Endothelial cell of umbilical vein (primary cell): ENCODE data around the gene ZCCHC14. TPM values are rescaled to one million over a fixed set of nuclear protein-coding genes. Genes with fewer than 3 reads are reported as not detected.

Source experiments
- BruUV-seq: library from RNA; stranded (reverse); fragments of 400-500 nt; replicated peaks from 2 replicates; lab custom pipeline; 2021; lab: Mats Ljungman, UMichigan
- CTCF ChIA-PET: fragments of 300-600, 350-600 bp; sonication (Branson Sonifier 250); formaldehyde crosslinking; loops from one replicate; lab custom pipeline; 2021; ENCODE audit warnings: antibody characterized with exemption, inconsistent platforms; lab: Charles Lee
- POLR2A ChIA-PET: fragments of 300-600, 350-600 bp; sonication (Branson Sonifier 250); formaldehyde crosslinking; loops from one replicate; lab custom pipeline; 2021; ENCODE audit warnings: antibody characterized with exemption, inconsistent platforms; lab: Charles Lee
- DNase-seq: peaks from one replicate; pipeline ENCODE4 v3.0.0-alpha.2; 2011; ENCODE audit warnings: low read depth, low spot score
- FAIRE-seq: peaks from 2 replicates; lab custom pipeline; 2011; peaks lifted over from hg19 to GRCh38; lab: Jason Lieb, UNC
- H2AFZ ChIP-seq: 2 replicates; pipeline ENCODE4 v1.6.0; 2012; ENCODE audit warnings: low read depth, low read length, control low read depth, inconsistent platforms
- H3K27ac ChIP-seq: 2 replicates; pipeline ENCODE4 v1.5.1; 2011; ENCODE audit warnings: low read depth, mild to moderate bottlenecking, control low read depth, low read length, moderate library complexity; ENCODE audit not compliant: insufficient read depth
- H3K27me3 ChIP-seq, 2 experiments: 2 replicates each; pipeline versions ENCODE4 v1.6.0 to v1.6.1; 2011; ENCODE audit warnings: low read length in 2 of 2, mixed read lengths in 1 of 2; ENCODE audit not compliant: control insufficient read depth in 2 of 2, insufficient read depth in 2 of 2
- H3K36me3 ChIP-seq, 2 experiments: 2 replicates in 1 of 2; 3 replicates in 1 of 2; pipeline ENCODE4 v1.5.1; 2011; ENCODE audit warnings: low read length in 2 of 2, mild to moderate bottlenecking in 1 of 2, moderate library complexity in 1 of 2; ENCODE audit not compliant: control insufficient read depth in 2 of 2, insufficient read depth in 2 of 2; ENCODE audit errors: extremely low read depth in 1 of 2
- H3K4me1 ChIP-seq: 3 replicates; pipeline ENCODE4 v1.5.1; 2011; ENCODE audit warnings: mild to moderate bottlenecking, low read length; ENCODE audit not compliant: control insufficient read depth, insufficient read depth; ENCODE audit errors: extremely low read depth
- H3K4me2 ChIP-seq: 2 replicates; pipeline ENCODE4 v1.6.1; 2011; ENCODE audit warnings: low read length, control low read depth, mixed read lengths; ENCODE audit not compliant: insufficient read depth
- H3K4me3 ChIP-seq, 3 experiments: fragments of 200-600 bp in 1 of 3; sonication (generic), shearing (Covaris generic) in 1 of 3; replicated peaks in 1 of 3; 2 replicates each; pipeline ENCODE4 v1.5.1; 2011 to 2016; ENCODE audit warnings: control low read depth in 3 of 3, low read length in 3 of 3, mild to moderate bottlenecking in 2 of 3, inconsistent platforms in 1 of 3, low read depth in 1 of 3, moderate library complexity in 1 of 3; ENCODE audit not compliant: insufficient read depth in 1 of 3
- H3K79me2 ChIP-seq: 2 replicates; pipeline ENCODE4 v1.6.0; 2012; ENCODE audit warnings: low read length, inconsistent platforms; ENCODE audit not compliant: control insufficient read depth, insufficient read depth
- H3K9ac ChIP-seq: replicated peaks from 2 replicates; pipeline ENCODE3; 2011; ENCODE audit warnings: low read length, control low read depth; ENCODE audit not compliant: insufficient read depth; ENCODE audit errors: extremely low read depth
- H3K9me1 ChIP-seq: replicated peaks from 3 replicates; pipeline ENCODE4 v1.6.0; 2011; ENCODE audit warnings: mild to moderate bottlenecking, low read length; ENCODE audit not compliant: control insufficient read depth, insufficient read depth; ENCODE audit errors: extremely low read depth
- H3K9me3 ChIP-seq: replicated peaks from 2 replicates; pipeline ENCODE4 v1.5.1; 2012; ENCODE audit warnings: low read length, inconsistent platforms; ENCODE audit not compliant: control insufficient read depth, insufficient read depth
- H4K20me1 ChIP-seq: replicated peaks from 2 replicates; pipeline ENCODE3; 2011; ENCODE audit warnings: mild to moderate bottlenecking, low read length; ENCODE audit not compliant: control insufficient read depth, insufficient read depth; ENCODE audit errors: extremely low read depth
- CTCF ChIP-seq, 2 donors: IDR thresholded peaks; 1 replicate in 1 of 2; 2 replicates in 1 of 2; pipeline ENCODE4 v1.5.1; 2011; ENCODE audit warnings: low read length in 2 of 2, mild to moderate bottlenecking in 2 of 2, moderate library complexity in 2 of 2, control low read depth in 1 of 2, inconsistent platforms in 1 of 2, low read depth in 1 of 2; ENCODE audit not compliant: insufficient read depth in 1 of 2; ENCODE audit errors: extremely low read depth in 1 of 2
- EZH2 ChIP-seq: IDR thresholded peaks from 2 replicates; pipeline ENCODE4 v1.6.1; 2012; ENCODE audit warnings: borderline replicate concordance, low read depth, mild to moderate bottlenecking, moderate library complexity, low read length, inconsistent platforms; ENCODE audit not compliant: severe bottlenecking
- FOS ChIP-seq: IDR thresholded peaks from 2 replicates; pipeline ENCODE4 v1.6.1; 2011; ENCODE audit warnings: mild to moderate bottlenecking, low read length, moderate library complexity, borderline replicate concordance; ENCODE audit not compliant: insufficient read depth
- GATA2 ChIP-seq: IDR thresholded peaks from 2 replicates; pipeline ENCODE4 v1.7.0; 2011; ENCODE audit warnings: low read depth, mild to moderate bottlenecking, moderate library complexity, mixed read lengths, low read length; ENCODE audit not compliant: insufficient read length, insufficient read depth
- JUN ChIP-seq: IDR thresholded peaks from 2 replicates; pipeline ENCODE4 v1.6.1; 2011; ENCODE audit warnings: borderline replicate concordance, low read depth; ENCODE audit not compliant: insufficient read length, insufficient read depth
- MAX ChIP-seq: IDR thresholded peaks from 2 replicates; pipeline ENCODE4 v1.6.1; 2011; ENCODE audit not compliant: insufficient read depth, insufficient read length
- MYC ChIP-seq: IDR thresholded peaks from one replicate; pipeline ENCODE4 v1.6.1; 2011; ENCODE audit warnings: mild to moderate bottlenecking, low read depth, low read length
- POLR2A ChIP-seq: IDR thresholded peaks from 2 replicates; pipeline ENCODE4 v1.6.1; 2012; ENCODE audit warnings: low read depth, mild to moderate bottlenecking, control low read depth, low read length
- POLR2AphosphoS5 ChIP-seq: IDR thresholded peaks from 2 replicates; pipeline ENCODE4 v1.6.1; 2012; ENCODE audit warnings: low read depth, mild to moderate bottlenecking, control low read depth, low read length, moderate library complexity; ENCODE audit not compliant: insufficient read depth
- dilution Hi-C: fragments of 300-500 bp; cut with MboI; formaldehyde crosslinking; loops from one replicate; pipeline ENCODE4 v1.15.0; 2019; ENCODE audit warnings: low sequenced_read_pairs; ENCODE audit not compliant: extremely low pct_ligation_motif_present
- intact Hi-C: fragments of 100-400 bp; cut with micrococcal nuclease; formaldehyde crosslinking; loops from one replicate; pipeline ENCODE4 v1.10.0; 2022
- polyA plus RNA-seq, 4 experiments: library from polyadenylated mRNA; depleted of rRNA in 3 of 4; stranded (reverse) in 3 of 4; unstranded in 1 of 4; fragments of >200 nt; gene quantifications; 2 replicates each; pipeline versions ENCODE4 v1.2.1 to v1.2.3, GENCODE V29; 2011 to 2012; ENCODE audit warnings: missing spikeins in 1 of 4
- total RNA-seq: library from RNA; stranded (reverse); gene quantifications from 2 replicates; pipeline ENCODE4 v1.2.3, GENCODE V29; 2021

ZCCHC14 gene
- total and polyA plus RNA-seq, 2 donors (not counting 3 experiments of a cell fraction or from before 2014, with no cell fraction given): 9.5 to 30.9 TPM

- dilution Hi-C loops: no loop called here
- no peak overlapping the region for H3K4me2 ChIP-seq
- no peak for TF ChIP-seq CTCF (IDR thresholded peaks at IDR 0.05; ENCODE audit: extremely low read depth in 1 of 2, insufficient read depth in 1 of 2, low read depth in 1 of 2, low read length in 2 of 2)
- TF ChIP-seq FOS: no peak
- TF ChIP-seq MYC: no peak
- TF ChIP-seq GATA2: no peak
- TF ChIP-seq POLR2AphosphoS5: no peak
- no peak for TF ChIP-seq EZH2
- no peak for TF ChIP-seq JUN
- no peak for TF ChIP-seq MAX
- no peak for TF ChIP-seq POLR2A
- no TSS peak for BruUV-seq
- H2AFZ ChIP-seq: no peak overlapping the region
- no peak overlapping the region for H3K9ac ChIP-seq
- ChIA-PET CTCF (no interaction called here), POLR2A (no interaction called here)
- no peak for DNase-seq
- no peaks in the 10 kb centered on the region for H3K27me3 ChIP-seq
- H3K4me3 ChIP-seq: no peak overlapping the region
- H3K4me1 ChIP-seq: no peaks in the 10 kb centered on the region
- peaks cover 0 to 3% of the 10 kb centered on the region in 2 experiments for H3K36me3 ChIP-seq
- no peaks in the 10 kb centered on the region for H4K20me1 ChIP-seq
- H3K27ac ChIP-seq: no peak overlapping the region
- intact Hi-C loops: no loop called here
- peaks cover 4% of the 10 kb centered on the region for H3K79me2 ChIP-seq
- peak; percentile 42 for FAIRE-seq
- no peaks in the 10 kb centered on the region for H3K9me1 ChIP-seq
- no peaks in the 10 kb centered on the region for H3K9me3 ChIP-seq
Measured at GRCh38 chr16:87442581-87442966, 50.2 kb downstream of the ZCCHC14 start.
